ENCODE data around the gene DLG2.

Gene DLG2

GRCh38 chr11:84035645-84036044 is 1591.5 kb downstream of the DLG2 start:
- no peak for DNase-seq

- DNase-seq, result no peak
Observed at GRCh38 chr11:84034484-84034883, 1592.7 kb downstream of the DLG2 start.

GRCh38 chr11:84024266-84024665 is 1602.9 kb downstream of the DLG2 start:
- DNase-seq, result no peak

- DNase-seq, result no peak
Observed at GRCh38 chr11:84022695-84023094, 1604.4 kb downstream of the DLG2 start.

GRCh38 chr11:84022201-84022600 is 1604.9 kb downstream of the DLG2 start:
- no peak for DNase-seq

- no peak for DNase-seq
Observed at GRCh38 chr11:84021291-84021690, 1605.9 kb downstream of the DLG2 start.

GRCh38 chr11:84019571-84020194 is 1607.5 kb downstream of the DLG2 start:
- DNase-seq, result no peak

- DNase-seq, result no peak
Observed at GRCh38 chr11:84014539-84014938, 1612.6 kb downstream of the DLG2 start.

- no peak for DNase-seq
Observed at GRCh38 chr11:84012171-84012826, 1614.8 kb downstream of the DLG2 start.

GRCh38 chr11:84003181-84003580 is 1624.0 kb downstream of the DLG2 start:
- no peak for DNase-seq

- no peak for DNase-seq
Observed at GRCh38 chr11:83998921-83999320, 1628.2 kb downstream of the DLG2 start.

GRCh38 chr11:83990160-83990733 is 1636.9 kb downstream of the DLG2 start:
- no peak for DNase-seq

- no peak for DNase-seq
Observed at GRCh38 chr11:83982825-83983224, 1644.3 kb downstream of the DLG2 start.

- DNase-seq, result no peak
Observed at GRCh38 chr11:83979593-83979992, 1647.6 kb downstream of the DLG2 start.

- DNase-seq, result no peak
Observed at GRCh38 chr11:83978942-83979341, 1648.2 kb downstream of the DLG2 start.

- no peak for DNase-seq
Observed at GRCh38 chr11:83976086-83976485, 1651.1 kb downstream of the DLG2 start.

GRCh38 chr11:83972536-83972935 is 1654.6 kb downstream of the DLG2 start:
- no peak for DNase-seq

GRCh38 chr11:83971063-83971462 is 1656.1 kb downstream of the DLG2 start:
- DNase-seq, result no peak

GRCh38 chr11:83970061-83970671 is 1657.0 kb downstream of the DLG2 start:
- no peak for DNase-seq

- no peak for DNase-seq
Observed at GRCh38 chr11:83957038-83957900, 1669.9 kb downstream of the DLG2 start.

- DNase-seq, result no peak
Observed at GRCh38 chr11:83956119-83956697, 1670.9 kb downstream of the DLG2 start.

GRCh38 chr11:83954780-83955179 is 1672.4 kb downstream of the DLG2 start:
- DNase-seq, result no peak

GRCh38 chr11:83951521-83951920 is 1675.6 kb downstream of the DLG2 start:
- DNase-seq, result no peak

All from stimulated activated CD4-positive, alpha-beta T cell treated with anti-CD3 and anti-CD28 coated beads, Interleukin-4, amount 100 ng/mL, for 1 hour (primary cell).